C4-2B (cell line): ENCODE measurements around the gene ARHGEF19.

Source experiments
- ZFX ChIP-seq: fragments of 450-650 bp; IDR thresholded peaks from 2 replicates; pipeline ENCODE4 v1.6.1; 2017
- TF ChIP-seq, protein P1 (sequence below): fragments of 450-650 bp; conservative IDR thresholded peaks from 2 replicates; pipeline ENCODE4 v1.5.1; 2017; ENCODE audit warnings: mild to moderate bottlenecking

DNA sequence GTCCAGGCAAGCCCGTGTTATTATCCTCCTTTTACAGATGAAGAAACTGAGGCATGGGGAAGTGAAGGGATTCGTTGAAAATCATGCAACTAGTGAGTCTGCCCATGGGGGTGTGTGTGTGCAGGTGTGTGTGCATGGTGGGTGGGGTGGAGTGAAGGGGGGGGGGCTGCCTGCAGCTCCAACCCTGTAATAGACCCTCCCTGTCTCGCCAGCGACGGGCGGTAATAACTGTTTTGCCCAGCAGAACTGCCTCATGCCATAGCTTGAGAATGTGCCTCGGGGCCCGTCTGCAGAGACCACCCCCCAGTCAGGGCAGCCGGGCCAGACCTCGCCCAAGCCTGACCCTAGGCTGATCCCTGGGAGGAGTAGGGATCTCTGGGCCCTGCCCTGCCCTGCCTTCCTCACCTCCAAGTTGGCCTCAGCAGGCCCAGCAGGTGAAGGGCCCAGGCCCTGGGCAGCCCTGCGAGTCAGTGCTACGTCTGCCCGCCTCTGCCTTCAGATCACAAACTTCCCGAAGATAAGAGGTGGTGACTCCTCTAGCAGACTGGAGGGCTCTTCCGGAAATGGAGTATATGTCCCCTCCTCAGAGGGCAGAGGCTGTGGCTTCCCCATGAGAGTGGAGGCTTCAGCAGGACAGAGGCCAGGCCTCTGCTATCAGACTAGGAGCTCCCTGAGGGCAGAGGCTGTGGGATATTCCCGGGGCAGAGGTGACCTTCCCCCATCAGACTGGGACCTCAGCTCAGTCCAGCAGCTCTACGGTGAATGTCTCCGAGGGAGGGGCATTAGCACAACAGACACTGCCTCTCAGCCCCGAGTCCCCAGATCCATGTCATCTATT lies 40.9 kb downstream of the ARHGEF19 start:
- no peak for TF ChIP-seq ZFX
- TF ChIP-seq, protein P1, sequence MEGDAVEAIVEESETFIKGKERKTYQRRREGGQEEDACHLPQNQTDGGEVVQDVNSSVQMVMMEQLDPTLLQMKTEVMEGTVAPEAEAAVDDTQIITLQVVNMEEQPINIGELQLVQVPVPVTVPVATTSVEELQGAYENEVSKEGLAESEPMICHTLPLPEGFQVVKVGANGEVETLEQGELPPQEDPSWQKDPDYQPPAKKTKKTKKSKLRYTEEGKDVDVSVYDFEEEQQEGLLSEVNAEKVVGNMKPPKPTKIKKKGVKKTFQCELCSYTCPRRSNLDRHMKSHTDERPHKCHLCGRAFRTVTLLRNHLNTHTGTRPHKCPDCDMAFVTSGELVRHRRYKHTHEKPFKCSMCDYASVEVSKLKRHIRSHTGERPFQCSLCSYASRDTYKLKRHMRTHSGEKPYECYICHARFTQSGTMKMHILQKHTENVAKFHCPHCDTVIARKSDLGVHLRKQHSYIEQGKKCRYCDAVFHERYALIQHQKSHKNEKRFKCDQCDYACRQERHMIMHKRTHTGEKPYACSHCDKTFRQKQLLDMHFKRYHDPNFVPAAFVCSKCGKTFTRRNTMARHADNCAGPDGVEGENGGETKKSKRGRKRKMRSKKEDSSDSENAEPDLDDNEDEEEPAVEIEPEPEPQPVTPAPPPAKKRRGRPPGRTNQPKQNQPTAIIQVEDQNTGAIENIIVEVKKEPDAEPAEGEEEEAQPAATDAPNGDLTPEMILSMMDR = no peak
